HEK293 (cell line): ENCODE results near the gene DENND4B.

Experiments
- MEIS1 ChIP-seq: sonication (generic); formaldehyde crosslinking; IDR thresholded peaks from 2 replicates; pipeline ENCODE4 v1.8.1; 2022; ENCODE audit warnings: missing genetic modification reagents, mild to moderate bottlenecking, borderline replicate concordance
- REPIN1 ChIP-seq: fragments of 450-650 bp; formaldehyde crosslinking; IDR thresholded peaks from 2 replicates; pipeline ENCODE4 v1.5.1; 2017; ENCODE audit warnings: missing biosample characterization, missing genetic modification characterization, low read depth
- YY1 ChIP-seq: fragments of 450-650 bp; formaldehyde crosslinking; IDR thresholded peaks from 2 replicates; pipeline ENCODE4 v1.5.1; 2018; ENCODE audit warnings: missing biosample characterization, missing genetic modification characterization
- ZNF10 ChIP-seq: fragments of 450-650 bp; formaldehyde crosslinking; IDR thresholded peaks from 2 replicates; pipeline ENCODE4 v1.5.1; 2017; ENCODE audit warnings: missing biosample characterization, missing genetic modification characterization
- ZNF121 ChIP-seq: fragments of 450-650 bp; formaldehyde crosslinking; IDR thresholded peaks from 2 replicates; pipeline ENCODE4 v1.5.1; 2016; ENCODE audit warnings: missing biosample characterization, missing genetic modification characterization
- ZNF19 ChIP-seq: fragments of 450-650 bp; formaldehyde crosslinking; IDR thresholded peaks from 2 replicates; pipeline ENCODE4; 2016; ENCODE audit warnings: missing biosample characterization, missing genetic modification characterization, low read depth
- ZNF350 ChIP-seq: fragments of 450-650 bp; formaldehyde crosslinking; IDR thresholded peaks from 2 replicates; pipeline ENCODE4 v1.5.0; 2017; ENCODE audit warnings: missing biosample characterization, mild to moderate bottlenecking, missing genetic modification characterization
- TF ChIP-seq, protein P1 (sequence below): fragments of 450-650 bp; formaldehyde crosslinking; conservative IDR thresholded peaks from 2 replicates; pipeline ENCODE4 v1.5.1; 2016; ENCODE audit warnings: low read depth, missing biosample characterization, missing genetic modification characterization
- TF ChIP-seq, protein P2 (sequence below): fragments of 450-650 bp; formaldehyde crosslinking; IDR thresholded peaks from 2 replicates; pipeline ENCODE4 v1.5.1; 2016; ENCODE audit warnings: missing biosample characterization, missing genetic modification characterization

DNA sequence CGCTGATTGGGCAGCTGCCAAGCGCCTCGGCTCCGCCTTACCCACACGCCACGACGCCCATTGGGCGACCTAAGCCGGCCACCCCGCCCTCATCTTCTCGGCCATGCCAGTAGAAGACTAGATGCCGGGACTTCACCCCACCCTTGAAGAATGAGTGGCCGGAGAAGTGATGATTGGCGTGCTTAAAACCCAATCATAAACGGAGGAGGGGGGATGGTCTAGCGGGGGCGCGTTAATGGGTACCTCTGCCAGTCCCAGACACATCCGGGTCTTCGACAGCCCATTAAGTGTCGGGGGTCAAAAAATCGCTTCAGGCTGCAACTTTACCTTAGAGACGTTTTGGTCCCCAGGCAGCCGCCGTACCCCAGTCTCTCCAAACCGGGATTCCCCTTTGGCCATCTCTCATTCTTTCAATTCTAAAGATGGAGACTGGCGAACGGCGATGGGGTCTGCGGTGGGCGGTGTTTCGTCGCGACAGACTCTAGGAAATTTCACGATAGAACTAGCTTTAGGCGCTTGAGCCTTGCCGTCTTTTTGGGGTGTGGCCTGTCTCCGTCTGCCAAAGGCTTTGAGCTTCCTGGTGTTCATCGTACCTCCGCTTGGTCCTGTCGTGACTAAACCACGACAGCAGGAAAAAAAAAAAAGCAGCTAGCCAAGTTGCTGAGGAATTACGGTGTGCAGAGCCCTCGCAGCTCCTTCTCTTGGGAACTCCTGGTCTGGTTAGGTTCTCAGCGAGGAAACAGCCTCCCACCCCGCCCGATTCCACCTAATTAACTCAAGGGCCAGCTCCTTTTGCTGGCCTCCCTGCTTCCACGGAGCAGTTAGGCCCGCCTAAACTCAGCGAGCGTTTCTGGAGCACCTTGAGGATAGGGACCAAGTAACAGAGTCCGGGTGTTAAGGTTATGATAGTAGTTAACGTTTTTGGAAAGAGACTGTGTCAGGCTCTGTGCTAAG is 23.3 kb downstream of the DENND4B start, which contains the start of gene GATAD2B:
- TF ChIP-seq, protein P1, sequence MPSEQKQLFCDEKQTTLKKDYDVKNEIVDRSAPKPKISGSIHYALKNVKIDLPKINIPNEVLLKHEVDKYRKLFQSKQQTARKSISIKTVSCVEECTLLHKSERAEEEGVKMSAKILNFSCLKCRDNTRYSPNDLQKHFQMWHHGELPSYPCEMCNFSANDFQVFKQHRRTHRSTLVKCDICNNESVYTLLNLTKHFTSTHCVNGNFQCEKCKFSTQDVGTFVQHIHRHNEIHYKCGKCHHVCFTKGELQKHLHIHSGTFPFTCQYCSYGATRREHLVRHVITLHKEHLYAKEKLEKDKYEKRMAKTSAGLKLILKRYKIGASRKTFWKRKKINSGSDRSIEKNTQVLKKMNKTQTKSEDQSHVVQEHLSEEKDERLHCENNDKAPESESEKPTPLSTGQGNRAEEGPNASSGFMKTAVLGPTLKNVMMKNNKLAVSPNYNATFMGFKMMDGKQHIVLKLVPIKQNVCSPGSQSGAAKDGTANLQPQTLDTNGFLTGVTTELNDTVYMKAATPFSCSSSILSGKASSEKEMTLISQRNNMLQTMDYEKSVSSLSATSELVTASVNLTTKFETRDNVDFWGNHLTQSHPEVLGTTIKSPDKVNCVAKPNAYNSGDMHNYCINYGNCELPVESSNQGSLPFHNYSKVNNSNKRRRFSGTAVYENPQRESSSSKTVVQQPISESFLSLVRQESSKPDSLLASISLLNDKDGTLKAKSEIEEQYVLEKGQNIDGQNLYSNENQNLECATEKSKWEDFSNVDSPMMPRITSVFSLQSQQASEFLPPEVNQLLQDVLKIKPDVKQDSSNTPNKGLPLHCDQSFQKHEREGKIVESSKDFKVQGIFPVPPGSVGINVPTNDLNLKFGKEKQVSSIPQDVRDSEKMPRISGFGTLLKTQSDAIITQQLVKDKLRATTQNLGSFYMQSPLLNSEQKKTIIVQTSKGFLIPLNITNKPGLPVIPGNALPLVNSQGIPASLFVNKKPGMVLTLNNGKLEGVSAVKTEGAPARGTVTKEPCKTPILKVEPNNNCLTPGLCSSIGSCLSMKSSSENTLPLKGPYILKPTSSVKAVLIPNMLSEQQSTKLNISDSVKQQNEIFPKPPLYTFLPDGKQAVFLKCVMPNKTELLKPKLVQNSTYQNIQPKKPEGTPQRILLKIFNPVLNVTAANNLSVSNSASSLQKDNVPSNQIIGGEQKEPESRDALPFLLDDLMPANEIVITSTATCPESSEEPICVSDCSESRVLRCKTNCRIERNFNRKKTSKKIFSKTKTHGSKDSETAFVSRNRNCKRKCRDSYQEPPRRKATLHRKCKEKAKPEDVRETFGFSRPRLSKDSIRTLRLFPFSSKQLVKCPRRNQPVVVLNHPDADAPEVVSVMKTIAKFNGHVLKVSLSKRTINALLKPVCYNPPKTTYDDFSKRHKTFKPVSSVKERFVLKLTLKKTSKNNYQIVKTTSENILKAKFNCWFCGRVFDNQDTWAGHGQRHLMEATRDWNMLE (tag by site-specific recombination), result peak; percentile 30; the same call in 1 of the 2 replicates
- no peak for TF ChIP-seq ZNF19 (tag by site-specific recombination)
- TF ChIP-seq, protein P2, sequence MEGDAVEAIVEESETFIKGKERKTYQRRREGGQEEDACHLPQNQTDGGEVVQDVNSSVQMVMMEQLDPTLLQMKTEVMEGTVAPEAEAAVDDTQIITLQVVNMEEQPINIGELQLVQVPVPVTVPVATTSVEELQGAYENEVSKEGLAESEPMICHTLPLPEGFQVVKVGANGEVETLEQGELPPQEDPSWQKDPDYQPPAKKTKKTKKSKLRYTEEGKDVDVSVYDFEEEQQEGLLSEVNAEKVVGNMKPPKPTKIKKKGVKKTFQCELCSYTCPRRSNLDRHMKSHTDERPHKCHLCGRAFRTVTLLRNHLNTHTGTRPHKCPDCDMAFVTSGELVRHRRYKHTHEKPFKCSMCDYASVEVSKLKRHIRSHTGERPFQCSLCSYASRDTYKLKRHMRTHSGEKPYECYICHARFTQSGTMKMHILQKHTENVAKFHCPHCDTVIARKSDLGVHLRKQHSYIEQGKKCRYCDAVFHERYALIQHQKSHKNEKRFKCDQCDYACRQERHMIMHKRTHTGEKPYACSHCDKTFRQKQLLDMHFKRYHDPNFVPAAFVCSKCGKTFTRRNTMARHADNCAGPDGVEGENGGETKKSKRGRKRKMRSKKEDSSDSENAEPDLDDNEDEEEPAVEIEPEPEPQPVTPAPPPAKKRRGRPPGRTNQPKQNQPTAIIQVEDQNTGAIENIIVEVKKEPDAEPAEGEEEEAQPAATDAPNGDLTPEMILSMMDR, result no peak
- no peak for TF ChIP-seq ZNF350
- TF ChIP-seq YY1 (tag by site-specific recombination), result peak; percentile 71
- TF ChIP-seq MEIS1 (CRISPR knock-in tag), result no peak
- TF ChIP-seq ZNF121 (tag by site-specific recombination), result no peak
- no peak for TF ChIP-seq REPIN1 (tag by site-specific recombination)
- no peak for TF ChIP-seq ZNF10
